HepG2 (cell line): ENCODE results near the gene ACTR1B. TPM values are rescaled to one million over a fixed set of nuclear protein-coding genes. Genes with fewer than 3 reads are reported as not detected.

ENCODE experiments used
- ATAC-seq: fragments of 200-7000 bp; cut with Tn5 transposase; 3 replicates; pipeline ENCODE4 v1.9.1; 2020; ENCODE audit warnings: mild to moderate bottlenecking, moderate library complexity
- BruUV-seq: library from RNA; stranded (reverse); fragments of 400-500 nt; replicated peaks from 2 replicates; lab custom pipeline; 2021; lab: Mats Ljungman, UMichigan
- CTCF ChIA-PET: fragments of 300-600 bp; formaldehyde crosslinking; extraction: SDS; loops from one replicate; lab custom pipeline; 2021; ENCODE audit warnings: low total read pairs, inconsistent platforms, low intra/inter-chr PET ratio; lab: Yijun Ruan, JAX
- POLR2A ChIA-PET: fragments of 350-600 bp; sonication (Branson Sonifier 250); formaldehyde crosslinking; loops from one replicate; lab custom pipeline; 2020; ENCODE audit warnings: antibody characterized with exemption, inconsistent platforms; lab: Yijun Ruan, JAX
- DNase-seq: peaks from one replicate; pipeline ENCODE4 v3.0.0-alpha.2; 2015; ENCODE audit warnings: low spot score
- FAIRE-seq: peaks from 3 replicates; lab custom pipeline; 2011; peaks lifted over from hg19 to GRCh38; lab: Jason Lieb, UNC
- H2AFZ ChIP-seq: one replicate; pipeline ENCODE4 v1.6.1; 2011; ENCODE audit warnings: low read length, inconsistent platforms
- H3K27ac ChIP-seq: fragments of 300-600 bp; 3 replicates; pipeline ENCODE4 v1.8.0; 2011; ENCODE audit warnings: mixed run types, mild to moderate bottlenecking, mixed read lengths, low read length, inconsistent platforms; ENCODE audit not compliant: insufficient read depth; ENCODE audit errors: extremely low read length
- H3K27me3 ChIP-seq, 2 experiments: fragments of 200-600 bp in 1 of 2; 2 replicates in 1 of 2; 3 replicates in 1 of 2; pipeline versions ENCODE4 v1.6.0 to v1.8.0; 2011; ENCODE audit warnings: low read length in 2 of 2, mild to moderate bottlenecking in 2 of 2, moderate library complexity in 2 of 2, inconsistent platforms in 1 of 2; ENCODE audit not compliant: insufficient read depth in 2 of 2, control insufficient read depth in 1 of 2
- H3K36me3 ChIP-seq, 2 experiments: fragments of 200-600 bp in 1 of 2; replicated peaks in 1 of 2; 2 replicates in 1 of 2; 3 replicates in 1 of 2; pipeline versions ENCODE4 v1.5.1 to v1.8.0; 2011; ENCODE audit warnings: low read length in 2 of 2, inconsistent platforms in 1 of 2; ENCODE audit not compliant: insufficient read depth in 2 of 2, control insufficient read depth in 1 of 2
- H3K4me1 ChIP-seq: 2 replicates; pipeline ENCODE4 v1.5.1; 2012; ENCODE audit warnings: low read length, inconsistent platforms; ENCODE audit not compliant: insufficient read depth
- H3K4me2 ChIP-seq: 2 replicates; pipeline ENCODE4 v1.6.0; 2011; ENCODE audit warnings: low read depth, low read length, inconsistent platforms
- H3K4me3 ChIP-seq, 3 experiments: fragments of 200-600 bp in 1 of 3; sonication (generic), shearing (Covaris generic) in 1 of 3; replicated peaks in 1 of 3; 2 replicates each; pipeline ENCODE4 v1.5.1; 2011 to 2016; ENCODE audit warnings: low read length in 3 of 3, inconsistent platforms in 2 of 3, low read depth in 2 of 3, mild to moderate bottlenecking in 2 of 3, control low read depth in 1 of 3, mixed read lengths in 1 of 3; ENCODE audit not compliant: insufficient read depth in 1 of 3
- H3K79me2 ChIP-seq: one replicate; pipeline ENCODE4 v1.6.1; 2011; ENCODE audit warnings: low read length, inconsistent platforms; ENCODE audit not compliant: insufficient read depth
- H3K9ac ChIP-seq: 2 replicates; pipeline ENCODE4 v1.6.0; 2011; ENCODE audit warnings: mild to moderate bottlenecking, low read depth, low read length, inconsistent platforms; ENCODE audit not compliant: insufficient read depth
- H3K9me3 ChIP-seq: 2 replicates; pipeline ENCODE4 v1.5.1; 2012; ENCODE audit warnings: mild to moderate bottlenecking, low read length
- H4K20me1 ChIP-seq: 2 replicates; pipeline ENCODE4 v1.6.0; 2011; ENCODE audit warnings: inconsistent platforms, mild to moderate bottlenecking, low read length, moderate library complexity; ENCODE audit not compliant: insufficient read depth
- CAMTA2 ChIP-seq: sonication (generic); formaldehyde crosslinking; IDR thresholded peaks from 2 replicates; pipeline ENCODE4 v1.4.0; 2020; ENCODE audit warnings: mild to moderate bottlenecking, missing genetic modification reagents, borderline replicate concordance
- CREM ChIP-seq, 2 experiments: sonication (generic) in 1 of 2; formaldehyde crosslinking in 1 of 2; IDR thresholded peaks; 2 replicates each; pipeline versions ENCODE4 v1.4.0 to v1.6.1; 2016 to 2020; ENCODE audit warnings: antibody characterized with exemption in 1 of 2, mild to moderate bottlenecking in 1 of 2, missing genetic modification reagents in 1 of 2
- RORA ChIP-seq: sonication (generic); formaldehyde crosslinking; IDR thresholded peaks from 2 replicates; pipeline ENCODE4 v1.5.0; 2020; ENCODE audit warnings: mild to moderate bottlenecking, missing genetic modification reagents, moderate library complexity
- TAF15 ChIP-seq: fragments of 200-400 bp; formaldehyde crosslinking; IDR thresholded peaks from one replicate; pipeline ENCODE4 v1.6.1; 2018; ENCODE audit warnings: mild to moderate bottlenecking, low read depth, low read length; ENCODE audit not compliant: poor library complexity, severe bottlenecking
- THAP9 ChIP-seq: sonication (generic); formaldehyde crosslinking; IDR thresholded peaks from 2 replicates; pipeline ENCODE4; 2020; ENCODE audit warnings: missing genetic modification reagents, mild to moderate bottlenecking, borderline replicate concordance
- ZFP91 ChIP-seq: sonication (generic); formaldehyde crosslinking; IDR thresholded peaks from 2 replicates; pipeline ENCODE4 v1.9.0; 2022; ENCODE audit warnings: missing genetic modification reagents, mild to moderate bottlenecking, borderline replicate concordance
- ZGPAT ChIP-seq: IDR thresholded peaks from 2 replicates; pipeline ENCODE4 v1.6.1; 2016; ENCODE audit warnings: mild to moderate bottlenecking
- ZNF563 ChIP-seq: sonication (generic); formaldehyde crosslinking; IDR thresholded peaks from 2 replicates; pipeline ENCODE4 v1.8.0; 2022; ENCODE audit warnings: mild to moderate bottlenecking, moderate library complexity, missing genetic modification reagents
- ZNF768 ChIP-seq: sonication (generic); formaldehyde crosslinking; IDR thresholded peaks from 2 replicates; pipeline ENCODE4 v1.4.0; 2020; ENCODE audit warnings: missing genetic modification reagents
- WGBS: methylation state at CpG from one replicate; pipeline ENCODE4 v1.1.6; 2017; ENCODE audit warnings: low lambda C conversion rate; 5-methylcytosine and 5-hydroxymethylcytosine counted together
- in situ Hi-C: cut with HindIII; loops from 2 replicates; pipeline ENCODE4 v1.10.0; 2017; ENCODE audit warnings: low pct_unique_long_range_greater_than_20kb; ENCODE audit not compliant: extremely low pct_ligation_motif_present
- intact Hi-C: fragments of 100-400 bp; cut with micrococcal nuclease; formaldehyde crosslinking; loops from one replicate; pipeline ENCODE4 v1.10.0; 2022; ENCODE audit not compliant: unreplicated experiment
- polyA plus RNA-seq, 8 experiments: library from polyadenylated mRNA; depleted of rRNA in 3 of 8; stranded (reverse) in 7 of 8; unstranded in 1 of 8; fragments of >200 nt; fragmentation: Illumina TruSeq in 4 of 8; extraction: Trizol in 4 of 8; gene quantifications; 2 replicates each; pipeline versions ENCODE4 v1.2.1 to v1.2.3, GENCODE V29; 2011 to 2016; ENCODE audit warnings: low read depth in 4 of 8, missing spikeins in 1 of 8, mixed read lengths in 1 of 8; ENCODE audit not compliant: insufficient read depth in 1 of 8
- total RNA-seq, 5 experiments: library from RNA; depleted of rRNA; stranded (reverse); fragments of >200 nt; fragmentation: Illumina TruSeq; extraction: Trizol; gene quantifications; 2 replicates each; pipeline ENCODE4 v1.2.3, GENCODE V29; 2016; ENCODE audit warnings: low read depth in 1 of 5

ACTR1B gene
- total and polyA plus RNA-seq, 2 of the 13 experiments (the other 11 are each of a cell fraction or from before 2014, with no cell fraction given) = 61.7 to 76.7 TPM

GRCh38 chr2:97661927-97662326, 1.9 kb downstream of the ACTR1B start:
- Histone ChIP-seq H3K4me1 (peaks cover 41% of the 10 kb centered on the region), H3K27me3 (no peaks in the 10 kb centered on the region; a peak in 1 of 5 replicates), H3K27ac (peak overlapping the region; percentile 90), H3K4me3 (peak overlapping the region in 2 of 3 experiments; percentile 87 to 96; a peak in 4 of 6 replicates), H4K20me1 (peaks cover 9% of the 10 kb centered on the region; the same call in 1 of the 2 replicates), H3K9me3 (no peaks in the 10 kb centered on the region), H3K4me2 (peak overlapping the region; percentile 92), H2AFZ (no peak overlapping the region), H3K9ac (peak overlapping the region; percentile 87), H3K79me2 (peaks cover 20% of the 10 kb centered on the region), H3K36me3 (peaks cover 19 to 32% of the 10 kb centered on the region in 2 experiments)
- intact Hi-C loops (loop anchor here (2.0 kb wide), 1 partner anchor 15 kb away; the partner anchor contains the start of gene COX5B), in situ Hi-C loops (loop anchor here (5.0 to 25.0 kb wide), 2 partner anchors 75 to 1600 kb away; partner anchors contain the start of gene ANKRD36B)
- CTCF ChIA-PET = no interaction called here
- TF ChIP-seq ZNF563 (CRISPR knock-in tag) = no peak
- peak; percentile 5; the same call in 1 of the 2 replicates for TF ChIP-seq ZFP91 (CRISPR knock-in tag)
- ATAC-seq (no peak), DNase-seq (no peak), FAIRE-seq (no peak)
- no TSS peak for BruUV-seq
- POLR2A ChIA-PET = interaction anchor here (1.4 to 8.2 kb wide), 5 partner anchors 11 to 1594 kb away, joined by 4 to 298 read pairs (median 5); partner anchors contain the start of gene COX5B
- 93% methylated on average over 6 of the region's 6 CpGs for WGBS

GRCh38 chr2:97660775-97661389, 3.0 kb downstream of the ACTR1B start:
- no peaks in the 10 kb centered on the region; a peak in 1 of 5 replicates for H3K27me3 ChIP-seq
- peaks cover 32% of the 10 kb centered on the region for H3K4me1 ChIP-seq
- peaks cover 20% of the 10 kb centered on the region for H3K79me2 ChIP-seq
- no peak overlapping the region for H3K27ac ChIP-seq
- H4K20me1 ChIP-seq = peaks cover 9% of the 10 kb centered on the region; the same call in 1 of the 2 replicates
- no peak overlapping the region for H3K4me2 ChIP-seq
- intact Hi-C loops (no loop called here), in situ Hi-C loops (loop anchor here (5.0 to 25.0 kb wide), 2 partner anchors 74 to 1599 kb away; partner anchors contain the start of gene ANKRD36B)
- peaks cover 20 to 41% of the 10 kb centered on the region in 2 experiments for H3K36me3 ChIP-seq
- no peak overlapping the region for H3K9ac ChIP-seq
- no peaks in the 10 kb centered on the region for H3K9me3 ChIP-seq
- CTCF ChIA-PET = no interaction called here
- no peak overlapping the region for H3K4me3 ChIP-seq
- FAIRE-seq = no peak
- BruUV-seq = no TSS peak
- DNase-seq = no peak
- 94% methylated on average over 13 of the region's 18 CpGs for WGBS
- POLR2A ChIA-PET = interaction anchor here (8.2 kb wide), 1 partner anchor 12 kb away, joined by 298 read pairs; the partner anchor contains the start of gene COX5B
- no peak for ATAC-seq
- H2AFZ ChIP-seq = no peak overlapping the region
- TF ChIP-seq THAP9 (CRISPR knock-in tag) = no peak
- peak; percentile 11; the same call in 1 of the 2 replicates for TF ChIP-seq ZNF768 (CRISPR knock-in tag)
- no peak for TF ChIP-seq RORA
- TF ChIP-seq CAMTA2 (CRISPR knock-in tag) = no peak
- TF ChIP-seq CREM (IDR thresholded peaks at IDR 0.05) = no peak
- no peak for TF ChIP-seq CREM (CRISPR knock-in tag; IDR thresholded peaks at IDR 0.05)
- no peak for TF ChIP-seq TAF15
- no peak for TF ChIP-seq ZGPAT (CRISPR knock-in tag)
